AG09319 (cell line): Measurements from ENCODE around the gene TLR1.
A peak's percentile ranks its signal among the peaks of the same experiment; 100 is the strongest.

Experiments used
- DNase-seq: peaks from one replicate; pipeline ENCODE4 v3.0.0-alpha.2; 2010; ENCODE audit warnings: low read depth; ENCODE audit errors: extremely low read depth
- CTCF ChIP-seq: IDR thresholded peaks from 2 replicates; pipeline ENCODE4 v1.5.1; 2011; ENCODE audit warnings: low read depth, mild to moderate bottlenecking, inconsistent platforms, low read length, moderate library complexity

The TLR1 gene

GRCh38 chr4:38804654-38805295 lies at the start of gene TLR1:
TLR1 (minus strand) TSS chr4:38804791; CDS start chr4:38798831, 5,960 bp downstream.
- DNase-seq = peak; percentile 25
- TF ChIP-seq CTCF = peak; percentile 47

- no peak for TF ChIP-seq CTCF
- no peak for DNase-seq
Observed at GRCh38 chr4:38846015-38846414, 41.4 kb upstream of the TLR1 start.

GRCh38 chr4:38842994-38843393 lies 38.4 kb upstream of the TLR1 start:
- no peak for DNase-seq
- TF ChIP-seq CTCF = no peak

GRCh38 chr4:38837849-38838248 lies 33.3 kb upstream of the TLR1 start:
- DNase-seq = no peak
- no peak for TF ChIP-seq CTCF

- TF ChIP-seq CTCF = no peak
- DNase-seq = no peak
Observed at GRCh38 chr4:38837334-38837733, 32.7 kb upstream of the TLR1 start.

- no peak for TF ChIP-seq CTCF
- no peak for DNase-seq
Observed at GRCh38 chr4:38834570-38834969, 30.0 kb upstream of the TLR1 start.

GRCh38 chr4:38832624-38833528 lies 28.3 kb upstream of the TLR1 start:
- TF ChIP-seq CTCF = no peak; the same call in 1 of the 2 replicates
- DNase-seq = no peak
